ENCODE data around the gene HABP2. TPM values are rescaled to one million over a fixed set of nuclear protein-coding genes. Genes with fewer than 3 reads are reported as not detected.

The HABP2 gene
- total RNA-seq, 1 donor = not detected

GRCh38 chr10:113524539-113525490, 28.0 kb upstream of the HABP2 start:
- no peak overlapping the region for H3K4me3 ChIP-seq (ENCODE audit: low read depth, low read length)
- no peak for TF ChIP-seq CTCF (IDR thresholded peaks at IDR 0.05; ENCODE audit: insufficient read depth, low read length)
- peak; percentile 10 for DNase-seq (ENCODE audit: low read depth)

GRCh38 chr10:113525713-113526112, 27.1 kb upstream of the HABP2 start:
- no peak for DNase-seq (ENCODE audit: low read depth)
- no peak for TF ChIP-seq CTCF (IDR thresholded peaks at IDR 0.05; ENCODE audit: insufficient read depth, low read length)
- no peak overlapping the region for H3K4me3 ChIP-seq (ENCODE audit: low read depth, low read length)

GRCh38 chr10:113527211-113527906, 25.5 kb upstream of the HABP2 start:
- no peak for TF ChIP-seq CTCF (IDR thresholded peaks at IDR 0.05; ENCODE audit: insufficient read depth, low read length)
- H3K4me3 ChIP-seq (ENCODE audit: low read depth, low read length) = no peak overlapping the region
- DNase-seq (ENCODE audit: low read depth) = no peak

GRCh38 chr10:113528876-113529275, 24.0 kb upstream of the HABP2 start:
- no peak for DNase-seq (ENCODE audit: low read depth)
- H3K4me3 ChIP-seq (ENCODE audit: low read depth, low read length) = no peak overlapping the region
- no peak for TF ChIP-seq CTCF (IDR thresholded peaks at IDR 0.05; ENCODE audit: insufficient read depth, low read length)

- no peak for DNase-seq (ENCODE audit: low read depth)
- no peak overlapping the region for H3K4me3 ChIP-seq (ENCODE audit: low read depth, low read length)
- no peak for TF ChIP-seq CTCF (IDR thresholded peaks at IDR 0.05; ENCODE audit: insufficient read depth, low read length)
Observed at GRCh38 chr10:113529575-113529974, 23.3 kb upstream of the HABP2 start.

- H3K4me3 ChIP-seq (ENCODE audit: low read depth, low read length) = no peak overlapping the region
- no peak for DNase-seq (ENCODE audit: low read depth)
- TF ChIP-seq CTCF (IDR thresholded peaks at IDR 0.05; ENCODE audit: insufficient read depth, low read length) = no peak
Observed at GRCh38 chr10:113530476-113530875, 22.4 kb upstream of the HABP2 start.

Data from fibroblast of the aortic adventitia (primary cell).